HepG2 (cell line): Measurements from ENCODE around the gene CEBPB. TPM values are rescaled to one million over a fixed set of nuclear protein-coding genes. Genes with fewer than 3 reads are reported as not detected.

Source experiments
- BRCA1 ChIP-seq: sonication (generic); formaldehyde crosslinking; IDR thresholded peaks from 2 replicates; pipeline ENCODE4 v1.4.0; 2020; ENCODE audit warnings: missing genetic modification reagents
- CBX5 ChIP-seq: sonication (generic); formaldehyde crosslinking; IDR thresholded peaks from 2 replicates; pipeline ENCODE4 v1.4.0; 2020; ENCODE audit warnings: missing genetic modification reagents, borderline replicate concordance
- FOXA3 ChIP-seq: IDR thresholded peaks from 2 replicates; pipeline ENCODE4 v1.6.1; 2016; ENCODE audit warnings: missing genetic modification reagents, missing compliant biosample characterization
- KMT2B ChIP-seq: IDR thresholded peaks from 2 replicates; pipeline ENCODE4 v1.6.1; 2016; ENCODE audit warnings: missing genetic modification reagents, missing compliant biosample characterization
- PAF1 ChIP-seq: IDR thresholded peaks from 2 replicates; pipeline ENCODE4 v1.6.1; 2016; ENCODE audit warnings: missing genetic modification reagents, missing compliant biosample characterization
- RCOR2 ChIP-seq: IDR thresholded peaks from 2 replicates; pipeline ENCODE4 v1.6.1; 2016; ENCODE audit warnings: missing biosample characterization, missing genetic modification reagents
- REL ChIP-seq: sonication (generic); formaldehyde crosslinking; conservative IDR thresholded peaks from 2 replicates; pipeline ENCODE4 v1.8.0; 2022; ENCODE audit warnings: mild to moderate bottlenecking, missing genetic modification reagents, moderate library complexity
- SOX6 ChIP-seq, 2 experiments: fragments of 450-650 bp in 1 of 2; sonication (generic) in 1 of 2; formaldehyde crosslinking in 1 of 2; IDR thresholded peaks; 2 replicates each; pipeline versions ENCODE4 v1.4.0 to v1.6.1; 2017 to 2020; ENCODE audit warnings: antibody characterized with exemption in 1 of 2, mild to moderate bottlenecking in 1 of 2, missing genetic modification reagents in 1 of 2
- TEAD3 ChIP-seq: optimal IDR thresholded peaks from 2 replicates; pipeline ENCODE3; 2016; ENCODE audit warnings: borderline replicate concordance
- ZFP36L2 ChIP-seq: sonication (generic); formaldehyde crosslinking; IDR thresholded peaks from 2 replicates; pipeline ENCODE4 v1.4.0; 2020; ENCODE audit warnings: missing genetic modification reagents
- ZNF138 ChIP-seq: sonication (generic); formaldehyde crosslinking; IDR thresholded peaks from 2 replicates; pipeline ENCODE4 v1.5.0; 2020; ENCODE audit warnings: mild to moderate bottlenecking, low read depth, missing genetic modification reagents
- ZNF225 ChIP-seq: sonication (generic); formaldehyde crosslinking; IDR thresholded peaks from 2 replicates; pipeline ENCODE4 v1.4.0; 2020; ENCODE audit warnings: mild to moderate bottlenecking, missing genetic modification reagents
- ZNF264 ChIP-seq: sonication (generic); formaldehyde crosslinking; IDR thresholded peaks from 2 replicates; pipeline ENCODE4 v1.4.0; 2020; ENCODE audit warnings: missing genetic modification reagents
- ZNF563 ChIP-seq: sonication (generic); formaldehyde crosslinking; IDR thresholded peaks from 2 replicates; pipeline ENCODE4 v1.8.0; 2022; ENCODE audit warnings: mild to moderate bottlenecking, moderate library complexity, missing genetic modification reagents
- polyA plus RNA-seq, 8 experiments: library from polyadenylated mRNA; depleted of rRNA in 3 of 8; stranded (reverse) in 7 of 8; unstranded in 1 of 8; fragments of >200 nt; fragmentation: Illumina TruSeq in 4 of 8; extraction: Trizol in 4 of 8; gene quantifications; 2 replicates each; pipeline versions ENCODE4 v1.2.1 to v1.2.3, GENCODE V29; 2011 to 2016; ENCODE audit warnings: low read depth in 4 of 8, missing spikeins in 1 of 8, mixed read lengths in 1 of 8; ENCODE audit not compliant: insufficient read depth in 1 of 8
- total RNA-seq, 5 experiments: library from RNA; depleted of rRNA; stranded (reverse); fragments of >200 nt; fragmentation: Illumina TruSeq; extraction: Trizol; gene quantifications; 2 replicates each; pipeline ENCODE4 v1.2.3, GENCODE V29; 2016; ENCODE audit warnings: low read depth in 1 of 5
- TF ChIP-seq, protein P1 (sequence below): IDR thresholded peaks from 2 replicates; pipeline ENCODE4 v1.6.1; 2016; ENCODE audit warnings: missing genetic modification reagents, missing compliant biosample characterization
- TF ChIP-seq, protein P2 (sequence below): sonication (generic); formaldehyde crosslinking; IDR thresholded peaks from 2 replicates; pipeline ENCODE4 v1.4.0; 2020; ENCODE audit warnings: mild to moderate bottlenecking, low read depth, missing genetic modification reagents
- TF ChIP-seq, protein P3 (sequence below), 2 experiments: fragments of 450-650 bp in 1 of 2; sonication (generic) in 1 of 2; formaldehyde crosslinking; IDR thresholded peaks; 2 replicates each; pipeline versions ENCODE4 v1.5.0 to v1.8.0; 2020 to 2022; ENCODE audit warnings: mild to moderate bottlenecking in 1 of 2, missing genetic modification reagents in 1 of 2
- TF ChIP-seq, protein P4 (sequence below): sonication (generic); formaldehyde crosslinking; IDR thresholded peaks from 2 replicates; pipeline ENCODE4 v1.8.0; 2022; ENCODE audit warnings: mild to moderate bottlenecking, missing genetic modification reagents, moderate library complexity
- TF ChIP-seq, protein P5 (sequence below): sonication (generic); formaldehyde crosslinking; IDR thresholded peaks from 2 replicates; pipeline ENCODE4 v1.5.1; 2020; ENCODE audit warnings: missing genetic modification reagents, mild to moderate bottlenecking, borderline replicate concordance
- TF ChIP-seq, protein P6 (sequence below): sonication (generic); formaldehyde crosslinking; IDR thresholded peaks from 2 replicates; pipeline ENCODE4 v1.8.0; 2022; ENCODE audit warnings: mild to moderate bottlenecking, missing genetic modification reagents; ENCODE audit not compliant: insufficient replicate concordance
- TF ChIP-seq, protein P7 (sequence below): sonication (generic); formaldehyde crosslinking; IDR thresholded peaks from 2 replicates; pipeline ENCODE4 v1.4.0; 2020; ENCODE audit warnings: missing genetic modification reagents

Gene CEBPB
- total and polyA plus RNA-seq, 2 of the 13 experiments (the other 11 are each of a cell fraction or from before 2014, with no cell fraction given) = 18.5 to 28.2 TPM

DNA sequence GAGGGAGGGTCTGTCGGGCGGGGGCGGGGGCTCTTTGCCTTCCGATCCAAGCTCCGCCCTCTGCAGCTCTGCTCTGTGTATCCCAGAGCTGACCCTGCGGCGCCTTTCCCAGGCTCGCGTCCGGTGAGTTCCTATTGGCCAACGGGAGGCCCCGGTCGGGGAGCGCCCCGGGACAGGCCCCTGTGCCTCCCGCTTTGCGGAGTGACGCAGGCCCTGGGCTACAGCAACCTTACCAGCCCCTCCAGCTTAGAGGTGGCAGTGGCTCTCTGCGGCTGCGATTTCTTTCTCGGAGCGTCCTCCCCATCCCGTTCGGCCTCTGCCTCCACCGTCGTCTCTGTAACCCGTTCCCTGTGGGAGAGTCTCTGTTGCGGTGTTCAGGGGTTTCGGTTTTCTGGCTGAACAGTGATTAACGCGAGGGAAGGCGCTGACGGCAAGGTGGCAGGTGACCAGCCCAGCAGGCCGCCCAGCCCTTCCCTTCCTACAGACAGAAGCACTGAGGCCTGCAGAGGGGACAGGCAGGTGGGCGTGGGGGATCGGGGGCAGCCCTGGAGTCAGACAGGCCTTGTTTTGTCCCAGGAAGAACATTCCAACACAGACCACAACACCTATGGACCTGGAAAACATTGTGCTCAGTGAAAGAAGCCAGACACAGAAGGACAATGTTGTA, 18.1 kb upstream of the CEBPB start (continued):
- TF ChIP-seq, protein P1, sequence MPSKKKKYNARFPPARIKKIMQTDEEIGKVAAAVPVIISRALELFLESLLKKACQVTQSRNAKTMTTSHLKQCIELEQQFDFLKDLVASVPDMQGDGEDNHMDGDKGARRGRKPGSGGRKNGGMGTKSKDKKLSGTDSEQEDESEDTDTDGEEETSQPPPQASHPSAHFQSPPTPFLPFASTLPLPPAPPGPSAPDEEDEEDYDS = peak; percentile 94
- TF ChIP-seq RCOR2 (CRISPR knock-in tag) (no peak; the same call in none of the 2 replicates), REL (peak; percentile 14; the same call in 1 of the 2 replicates), FOXA3 (CRISPR knock-in tag) (peak; percentile 60), KMT2B (CRISPR knock-in tag) (peak; percentile 92), ZNF264 (CRISPR knock-in tag) (peak; percentile 70; the same call in 1 of the 2 replicates), ZFP36L2 (no peak), ZNF138 (CRISPR knock-in tag) (no peak; the same call in 1 of the 2 replicates), BRCA1 (CRISPR knock-in tag) (peak; percentile 87; the same call in 1 of the 2 replicates), PAF1 (no peak), CBX5 (peak; percentile 87; the same call in 1 of the 2 replicates), TEAD3 (CRISPR knock-in tag) (no peak), SOX6 (IDR thresholded peaks at IDR 0.05) (no peak), SOX6 (CRISPR knock-in tag; IDR thresholded peaks at IDR 0.05) (peak; percentile 86), ZNF563 (CRISPR knock-in tag) (peak; percentile 80), ZNF225 (CRISPR knock-in tag) (peak; percentile 95)
- TF ChIP-seq, protein P2, sequence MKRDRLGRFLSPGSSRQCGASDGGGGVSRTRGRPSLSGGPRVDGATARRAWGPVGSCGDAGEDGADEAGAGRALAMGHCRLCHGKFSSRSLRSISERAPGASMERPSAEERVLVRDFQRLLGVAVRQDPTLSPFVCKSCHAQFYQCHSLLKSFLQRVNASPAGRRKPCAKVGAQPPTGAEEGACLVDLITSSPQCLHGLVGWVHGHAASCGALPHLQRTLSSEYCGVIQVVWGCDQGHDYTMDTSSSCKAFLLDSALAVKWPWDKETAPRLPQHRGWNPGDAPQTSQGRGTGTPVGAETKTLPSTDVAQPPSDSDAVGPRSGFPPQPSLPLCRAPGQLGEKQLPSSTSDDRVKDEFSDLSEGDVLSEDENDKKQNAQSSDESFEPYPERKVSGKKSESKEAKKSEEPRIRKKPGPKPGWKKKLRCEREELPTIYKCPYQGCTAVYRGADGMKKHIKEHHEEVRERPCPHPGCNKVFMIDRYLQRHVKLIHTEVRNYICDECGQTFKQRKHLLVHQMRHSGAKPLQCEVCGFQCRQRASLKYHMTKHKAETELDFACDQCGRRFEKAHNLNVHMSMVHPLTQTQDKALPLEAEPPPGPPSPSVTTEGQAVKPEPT (CRISPR knock-in tag) = peak; percentile 94
- TF ChIP-seq, protein P3, sequence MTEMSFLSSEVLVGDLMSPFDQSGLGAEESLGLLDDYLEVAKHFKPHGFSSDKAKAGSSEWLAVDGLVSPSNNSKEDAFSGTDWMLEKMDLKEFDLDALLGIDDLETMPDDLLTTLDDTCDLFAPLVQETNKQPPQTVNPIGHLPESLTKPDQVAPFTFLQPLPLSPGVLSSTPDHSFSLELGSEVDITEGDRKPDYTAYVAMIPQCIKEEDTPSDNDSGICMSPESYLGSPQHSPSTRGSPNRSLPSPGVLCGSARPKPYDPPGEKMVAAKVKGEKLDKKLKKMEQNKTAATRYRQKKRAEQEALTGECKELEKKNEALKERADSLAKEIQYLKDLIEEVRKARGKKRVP (CRISPR knock-in tag; IDR thresholded peaks at IDR 0.05) = peak in 1 of 2 experiments; percentile 75; a peak in 1 of 4 replicates
- TF ChIP-seq, protein P4, sequence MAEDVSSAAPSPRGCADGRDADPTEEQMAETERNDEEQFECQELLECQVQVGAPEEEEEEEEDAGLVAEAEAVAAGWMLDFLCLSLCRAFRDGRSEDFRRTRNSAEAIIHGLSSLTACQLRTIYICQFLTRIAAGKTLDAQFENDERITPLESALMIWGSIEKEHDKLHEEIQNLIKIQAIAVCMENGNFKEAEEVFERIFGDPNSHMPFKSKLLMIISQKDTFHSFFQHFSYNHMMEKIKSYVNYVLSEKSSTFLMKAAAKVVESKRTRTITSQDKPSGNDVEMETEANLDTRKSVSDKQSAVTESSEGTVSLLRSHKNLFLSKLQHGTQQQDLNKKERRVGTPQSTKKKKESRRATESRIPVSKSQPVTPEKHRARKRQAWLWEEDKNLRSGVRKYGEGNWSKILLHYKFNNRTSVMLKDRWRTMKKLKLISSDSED = peak; percentile 83; the same call in 1 of the 2 replicates
- TF ChIP-seq, protein P5, sequence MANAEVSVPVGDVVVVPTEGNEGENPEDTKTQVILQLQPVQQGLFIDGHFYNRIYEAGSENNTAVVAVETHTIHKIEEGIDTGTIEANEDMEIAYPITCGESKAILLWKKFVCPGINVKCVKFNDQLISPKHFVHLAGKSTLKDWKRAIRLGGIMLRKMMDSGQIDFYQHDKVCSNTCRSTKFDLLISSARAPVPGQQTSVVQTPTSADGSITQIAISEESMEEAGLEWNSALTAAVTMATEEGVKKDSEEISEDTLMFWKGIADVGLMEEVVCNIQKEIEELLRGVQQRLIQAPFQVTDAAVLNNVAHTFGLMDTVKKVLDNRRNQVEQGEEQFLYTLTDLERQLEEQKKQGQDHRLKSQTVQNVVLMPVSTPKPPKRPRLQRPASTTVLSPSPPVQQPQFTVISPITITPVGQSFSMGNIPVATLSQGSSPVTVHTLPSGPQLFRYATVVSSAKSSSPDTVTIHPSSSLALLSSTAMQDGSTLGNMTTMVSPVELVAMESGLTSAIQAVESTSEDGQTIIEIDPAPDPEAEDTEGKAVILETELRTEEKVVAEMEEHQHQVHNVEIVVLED (CRISPR knock-in tag) = peak; percentile 89
- TF ChIP-seq, protein P6, sequence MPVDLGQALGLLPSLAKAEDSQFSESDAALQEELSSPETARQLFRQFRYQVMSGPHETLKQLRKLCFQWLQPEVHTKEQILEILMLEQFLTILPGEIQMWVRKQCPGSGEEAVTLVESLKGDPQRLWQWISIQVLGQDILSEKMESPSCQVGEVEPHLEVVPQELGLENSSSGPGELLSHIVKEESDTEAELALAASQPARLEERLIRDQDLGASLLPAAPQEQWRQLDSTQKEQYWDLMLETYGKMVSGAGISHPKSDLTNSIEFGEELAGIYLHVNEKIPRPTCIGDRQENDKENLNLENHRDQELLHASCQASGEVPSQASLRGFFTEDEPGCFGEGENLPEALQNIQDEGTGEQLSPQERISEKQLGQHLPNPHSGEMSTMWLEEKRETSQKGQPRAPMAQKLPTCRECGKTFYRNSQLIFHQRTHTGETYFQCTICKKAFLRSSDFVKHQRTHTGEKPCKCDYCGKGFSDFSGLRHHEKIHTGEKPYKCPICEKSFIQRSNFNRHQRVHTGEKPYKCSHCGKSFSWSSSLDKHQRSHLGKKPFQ (CRISPR knock-in tag) = peak; percentile 96
- TF ChIP-seq, protein P7, sequence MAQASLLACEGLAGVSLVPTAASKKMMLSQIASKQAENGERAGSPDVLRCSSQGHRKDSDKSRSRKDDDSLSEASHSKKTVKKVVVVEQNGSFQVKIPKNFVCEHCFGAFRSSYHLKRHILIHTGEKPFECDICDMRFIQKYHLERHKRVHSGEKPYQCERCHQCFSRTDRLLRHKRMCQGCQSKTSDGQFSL (CRISPR knock-in tag) = peak; percentile 67; the same call in 1 of the 2 replicates
